Measurements from ENCODE around the gene GPX6. TPM values are rescaled to one million over a fixed set of nuclear protein-coding genes. Genes with fewer than 3 reads are reported as not detected.
"Not testable (repeated sequence)": the region's sequence is repeated elsewhere in the genome, so short reads cannot be mapped to it uniquely, and the experiment has no call there.

GPX6 gene
- total and polyA plus RNA-seq, 10 of the 15 experiments (the other 5 are each of a cell fraction or from before 2014, with no cell fraction given): not detected

GRCh38 chr6:28551891-28552666, 36.5 kb upstream of the GPX6 start (continued):
- no peak for TF ChIP-seq BCL3 (IDR thresholded peaks at IDR 0.05; ENCODE audit: borderline replicate concordance, insufficient read depth, low read depth, low read length, poor library complexity, severe bottlenecking)
- TF ChIP-seq SREBF2 (IDR thresholded peaks at IDR 0.05; ENCODE audit: low read length): no peak
- no peak for TF ChIP-seq IKZF1 (conservative IDR thresholded peaks at IDR 0.05)
- no peak for TF ChIP-seq PKNOX1 (IDR thresholded peaks at IDR 0.05)
- TF ChIP-seq RUNX3 (IDR thresholded peaks at IDR 0.05; ENCODE audit: low read length): no peak

- H2AFZ ChIP-seq (ENCODE audit: control insufficient read depth, low read depth, low read length); H3K79me2 ChIP-seq (ENCODE audit: control insufficient read depth, insufficient read depth, low read length); BruUV-seq (replicated peaks); intact Hi-C loops (cut with micrococcal nuclease; ENCODE audit: unreplicated experiment); SMC1A ChIA-PET (ENCODE audit: uncharacterized antibody, unreplicated experiment); H3K36me3 ChIP-seq (ENCODE audit: control insufficient read depth in 2 of 2, insufficient read depth in 2 of 2, low read length in 1 of 2); FAIRE-seq; DNase-seq (ENCODE audit: low read depth, low spot score); H4K20me1 ChIP-seq (ENCODE audit: control insufficient read depth, insufficient read depth); POLR2A ChIA-PET; H3K4me2 ChIP-seq (ENCODE audit: control insufficient read depth, insufficient read depth); in situ Hi-C loops (cut with MboI); H3K4me3 ChIP-seq; H3K27me3 ChIP-seq (replicated peaks in 1 of 2; ENCODE audit: control insufficient read depth in 2 of 2, insufficient read depth in 2 of 2, low read length in 1 of 2); H3K4me1 ChIP-seq (ENCODE audit: control insufficient read depth, insufficient read depth, low read length); ATAC-seq; H3K27ac ChIP-seq (ENCODE audit: control insufficient read depth, insufficient read depth); RAD21 ChIA-PET (ENCODE audit: unreplicated experiment); H3K9ac ChIP-seq (ENCODE audit: control insufficient read depth, insufficient read depth, low read length); H3K9me3 ChIP-seq (replicated peaks; ENCODE audit: control insufficient read depth, insufficient read depth, low read length); CTCF ChIA-PET: not testable (repeated sequence)
- WGBS (ENCODE audit: insufficient coverage, insufficient replicate concordance, low lambda C conversion rate, missing lambda C conversion rate): 45% methylated on average over 3 of the region's 3 CpGs
Observed at GRCh38 chr6:28547003-28547402, 31.4 kb upstream of the GPX6 start.

All from GM12878 (cell line).